Stimulated activated CD8-positive, alpha-beta memory T cell treated with anti-CD3 and anti-CD28 coated beads, Interleukin-12 subunit alpha, Interleukin-12 subunit beta, amount 100 ng/mL, for 4 hours (primary cell): ENCODE measurements around the gene CAPN12.

Experiments used
- DNase-seq: peaks from one replicate; pipeline ENCODE4 v3.0.0-alpha.2; 2020; ENCODE audit warnings: low read depth

CAPN12 gene

DNA sequence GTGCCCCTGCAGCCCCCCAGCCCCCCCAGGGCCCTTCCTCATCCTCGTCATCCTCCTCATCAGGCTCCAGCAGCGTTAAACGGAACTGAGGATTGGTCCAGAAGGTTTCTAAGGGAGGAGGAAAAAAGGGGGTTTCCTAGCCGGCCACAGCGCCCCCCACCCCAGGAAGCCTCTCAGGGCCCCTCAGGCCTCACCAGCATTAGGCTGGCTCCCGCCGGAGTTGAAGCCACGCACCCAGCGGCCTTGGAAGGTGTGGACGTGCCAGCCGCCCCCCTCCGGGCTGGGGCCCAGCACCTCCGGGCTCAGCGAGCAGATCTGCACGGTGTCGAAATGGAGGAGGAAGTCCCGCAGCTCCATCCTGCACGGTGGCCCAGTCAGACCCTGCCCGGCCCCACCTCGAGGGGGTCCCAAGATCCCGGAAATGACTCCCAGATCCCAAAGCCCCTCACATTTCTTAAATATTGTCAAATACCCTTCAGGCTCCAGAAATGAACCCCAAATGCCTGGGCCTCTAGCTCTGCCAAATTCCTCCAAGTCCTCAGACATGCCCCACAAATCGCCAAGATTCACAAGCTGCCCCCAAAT, 6.9 kb downstream of the CAPN12 start:
- DNase-seq: no peak

DNA sequence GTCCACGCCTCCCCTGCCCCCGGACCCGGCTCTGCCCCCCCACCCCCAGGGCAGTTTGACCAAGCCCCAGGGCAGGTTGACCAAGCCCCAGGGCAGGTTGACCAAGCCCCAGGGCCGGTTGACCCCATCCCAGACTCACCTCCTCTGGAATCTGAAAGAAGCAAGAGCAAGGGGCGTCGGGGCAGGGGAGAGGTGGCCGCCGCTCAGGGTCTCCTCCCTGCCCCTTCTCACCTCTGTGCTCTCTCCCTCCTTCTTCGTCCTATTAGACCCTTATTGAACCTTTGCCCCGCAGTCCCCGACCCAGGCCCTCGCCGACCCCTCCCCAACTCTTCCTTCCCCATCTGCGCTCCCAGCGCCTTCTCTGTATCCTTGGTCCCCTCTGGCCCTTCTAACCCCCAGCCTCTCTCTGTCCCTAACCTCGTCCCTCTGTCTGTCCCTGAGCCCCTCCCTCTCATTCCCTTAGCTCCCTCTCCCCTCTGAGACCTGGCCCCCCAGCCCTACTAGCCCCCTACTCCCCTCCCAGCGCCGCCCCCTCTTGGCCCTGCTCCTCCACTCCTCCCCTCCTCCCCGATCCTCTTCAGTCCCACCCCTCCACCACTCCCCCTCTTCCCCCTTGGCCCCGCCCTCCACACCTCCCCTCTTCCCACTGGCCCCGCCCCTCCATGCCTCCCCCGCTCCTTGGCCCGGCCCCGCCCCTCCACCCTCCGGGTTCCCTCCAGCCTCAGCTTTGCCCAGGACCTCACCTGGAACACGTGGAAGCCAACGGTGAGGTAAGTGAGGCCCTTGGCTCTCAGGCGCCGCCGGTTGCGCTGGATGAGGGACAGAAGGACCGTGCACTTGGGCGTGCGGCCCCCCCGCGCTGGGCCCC, 7.6 kb downstream of the CAPN12 start:
- DNase-seq: no peak

DNA sequence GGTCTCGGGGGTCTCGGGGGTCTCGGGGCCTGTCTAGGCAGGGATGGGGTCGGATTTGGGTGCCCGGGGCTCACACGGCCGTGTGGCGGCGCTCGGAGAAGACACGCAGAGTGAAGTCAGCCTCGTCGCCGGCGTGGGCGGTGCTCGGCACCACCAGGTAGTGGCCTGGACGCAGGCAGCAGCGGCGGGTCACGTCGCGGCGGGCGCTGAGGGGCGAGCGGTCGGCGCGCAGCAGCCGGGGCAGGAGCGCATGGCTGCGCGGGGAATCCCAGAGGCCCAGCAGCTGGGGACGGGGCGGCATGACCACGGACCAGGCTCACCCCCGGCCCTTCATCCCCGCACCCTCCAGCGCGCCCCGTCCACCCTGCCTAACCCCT, 8.2 kb downstream of the CAPN12 start:
- peak; percentile 53 for DNase-seq

- no peak for DNase-seq
These were observed 9.0 kb downstream of the CAPN12 start for GRCh38 chr19:38735257-38735686.

DNA sequence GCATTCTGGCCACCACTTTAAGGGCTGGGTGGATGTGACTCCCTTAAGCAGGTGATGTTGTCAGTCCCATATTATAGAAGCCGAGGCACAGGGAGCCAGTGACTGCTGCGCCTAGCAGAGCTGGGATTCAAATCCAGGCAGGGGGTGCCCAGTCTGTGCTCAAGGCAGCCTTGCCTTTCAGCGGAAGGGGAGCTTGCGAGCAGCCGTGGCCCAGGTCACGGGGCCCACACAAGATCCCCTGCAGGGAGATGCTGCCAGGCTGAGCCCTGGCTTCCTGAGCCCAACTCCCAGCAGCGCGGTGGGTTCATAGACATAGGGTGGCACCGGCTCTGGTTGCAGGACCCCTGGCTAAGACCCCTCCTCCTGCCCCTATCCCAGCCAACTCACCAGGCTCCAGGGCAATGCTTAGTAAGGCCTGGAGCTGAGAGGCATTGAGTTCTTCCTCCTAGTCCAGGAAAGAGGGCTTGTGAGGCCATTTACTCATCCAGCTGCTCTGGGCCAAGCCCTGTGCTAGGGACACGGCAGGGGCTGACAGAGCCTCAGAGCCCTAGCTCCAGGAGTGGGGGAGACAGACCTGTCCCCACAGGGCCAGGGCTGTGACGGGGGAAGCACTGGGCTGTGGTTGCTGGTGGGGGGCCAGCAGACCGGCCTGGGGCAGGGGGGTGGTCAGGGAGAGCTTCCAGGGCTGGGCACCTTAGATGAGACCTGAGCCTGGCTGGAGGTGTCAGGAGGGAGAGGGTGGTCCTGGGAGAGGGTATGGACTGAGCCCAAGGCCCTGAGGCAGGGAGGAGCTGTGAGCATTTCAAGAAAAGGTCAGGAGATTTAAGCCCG, 9.6 kb downstream of the CAPN12 start:
- no peak for DNase-seq

GRCh38 chr19:38734176-38734425, 10.2 kb downstream of the CAPN12 start:
- no peak for DNase-seq

GRCh38 chr19:38733493-38734175, 10.6 kb downstream of the CAPN12 start:
- no peak for DNase-seq

- no peak for DNase-seq
These were observed 11.1 kb downstream of the CAPN12 start for GRCh38 chr19:38733241-38733492.

DNA sequence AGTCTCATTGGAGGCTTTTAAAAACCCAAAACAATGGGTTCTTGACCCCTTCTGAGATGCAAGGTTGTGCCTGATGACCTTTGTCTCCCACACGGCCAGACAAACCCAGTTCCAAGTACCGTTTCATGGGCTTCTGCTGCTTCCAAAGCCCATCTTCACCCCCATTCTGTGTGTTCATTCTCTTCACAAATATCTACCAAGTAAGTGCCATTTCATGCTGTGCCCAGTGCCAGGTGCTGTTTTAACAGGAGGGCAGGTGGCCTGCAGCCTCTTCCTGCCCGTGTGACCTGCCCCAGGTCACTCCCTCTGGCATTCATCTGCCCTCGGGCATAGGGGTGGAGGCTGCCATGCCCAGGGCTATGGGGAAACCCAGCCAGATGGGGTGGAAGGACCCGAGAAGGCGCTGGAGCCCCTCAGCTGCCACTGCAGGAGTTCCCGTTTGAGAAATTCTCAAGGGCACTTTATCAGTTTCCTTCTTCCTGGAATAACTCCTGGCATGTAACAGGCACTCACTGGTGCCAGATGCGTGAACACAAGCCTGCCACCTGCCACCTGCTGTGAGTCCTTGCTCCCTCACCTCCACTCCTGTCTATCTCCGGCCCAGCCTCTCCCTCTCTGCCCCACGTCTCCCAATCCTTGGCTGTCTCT, 12.5 kb downstream of the CAPN12 start:
- DNase-seq: no peak

GRCh38 chr19:38730731-38731589, 13.3 kb downstream of the CAPN12 start:
- DNase-seq: no peak

- DNase-seq: no peak
These were observed 13.9 kb downstream of the CAPN12 start for GRCh38 chr19:38730470-38730730.

- peak; percentile 57 for DNase-seq
These were observed 14.4 kb downstream of the CAPN12 start for GRCh38 chr19:38729653-38730469.

- DNase-seq: no peak
These were observed 15.3 kb downstream of the CAPN12 start for GRCh38 chr19:38728752-38729541.

- no peak for DNase-seq
These were observed 16.2 kb downstream of the CAPN12 start for GRCh38 chr19:38727868-38728660.

DNA sequence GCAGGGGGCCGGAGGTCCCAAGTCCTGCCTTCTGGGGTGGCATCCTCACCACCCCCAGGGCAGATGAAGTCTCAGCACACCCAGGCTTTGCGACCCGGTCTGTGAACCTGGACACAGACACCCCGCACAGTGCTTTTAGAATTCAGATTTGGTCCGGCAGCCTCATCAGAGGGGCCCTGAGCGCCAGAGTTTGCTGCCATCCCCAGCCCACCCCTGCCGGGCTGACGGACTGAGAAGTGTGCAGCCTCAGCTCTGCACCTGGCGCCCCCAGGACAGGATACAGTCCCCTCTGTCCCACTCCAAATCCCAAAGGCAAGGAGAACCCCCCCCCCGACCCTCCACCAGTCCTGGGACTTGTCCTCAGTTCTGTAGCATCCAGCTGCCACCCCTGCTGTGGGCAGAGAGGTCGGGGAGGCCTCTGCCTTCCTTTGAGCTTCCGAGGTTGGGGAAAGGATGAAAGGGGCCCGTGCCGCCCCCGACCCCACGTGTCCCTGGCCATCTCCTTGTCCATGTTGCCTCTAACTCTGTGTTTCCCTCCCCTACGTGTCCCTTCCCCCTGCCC, 16.9 kb downstream of the CAPN12 start:
- DNase-seq: no peak

DNA sequence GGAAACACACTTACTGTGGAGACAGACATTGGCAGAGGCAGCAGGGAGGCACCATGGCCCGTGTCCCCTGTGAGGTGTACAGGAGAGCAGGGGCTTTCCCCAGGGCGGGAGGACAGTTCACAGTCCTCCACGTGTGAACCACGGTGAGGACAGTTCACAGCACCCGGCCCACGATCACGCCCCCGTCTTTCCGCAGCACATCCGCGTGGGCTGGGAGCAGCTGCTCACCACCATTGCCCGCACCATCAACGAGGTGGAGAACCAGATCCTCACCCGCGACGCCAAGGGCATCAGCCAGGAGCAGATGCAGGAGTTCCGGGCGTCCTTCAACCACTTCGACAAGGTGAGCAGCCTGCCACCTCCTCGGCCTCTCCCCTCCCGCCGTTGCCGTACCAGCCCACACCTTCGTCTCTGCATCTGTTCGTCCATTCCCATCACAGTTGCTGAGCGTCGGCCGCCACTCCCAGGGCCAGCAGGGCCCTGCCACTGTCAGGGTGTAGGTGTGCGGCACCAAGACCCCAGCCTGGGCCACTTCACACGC, 17.4 kb downstream of the CAPN12 start:
- DNase-seq: peak; percentile 41

GRCh38 chr19:38726284-38726673, 18.0 kb downstream of the CAPN12 start:
- no peak for DNase-seq

GRCh38 chr19:38725469-38726283, 18.6 kb downstream of the CAPN12 start:
- DNase-seq: no peak
